GM18907 (cell line): ENCODE results near the gene CELA3A.
A peak's percentile ranks its signal among the peaks of the same experiment; 100 is the strongest.
"Not testable (repeated sequence)": the region's sequence is repeated elsewhere in the genome, so short reads cannot be mapped to it uniquely, and the experiment has no call there.

Experiments used
- ATAC-seq: cut with Tn5 transposase; IDR thresholded peaks from one replicate; pipeline ENCODE4 v1.9.1; 2021; ENCODE audit warnings: mild to moderate bottlenecking, moderate library complexity; ENCODE audit not compliant: unreplicated experiment

CELA3A gene

DNA sequence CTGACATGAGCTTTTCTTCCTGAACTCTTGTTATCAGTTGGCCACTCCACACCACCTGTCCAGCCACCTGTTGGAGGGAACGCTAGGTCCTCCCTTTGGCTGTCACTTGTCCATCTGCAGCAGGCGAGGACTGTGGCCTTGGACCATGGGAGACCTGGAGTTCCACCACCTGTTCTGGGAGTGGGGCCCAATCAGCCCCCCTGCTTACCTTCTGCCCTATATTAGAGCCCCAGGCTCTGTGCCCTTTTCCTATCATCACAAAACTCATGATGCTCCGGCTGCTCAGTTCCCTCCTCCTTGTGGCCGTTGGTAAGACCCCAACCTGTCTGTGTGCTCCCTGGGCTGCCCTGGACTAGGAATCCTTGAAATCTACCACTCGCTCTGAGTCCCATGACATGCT is at the start of gene CELA3A:
Gene CELA3A (plus strand): TSS at position 249 of the 400 bp plus-strand sequence. CDS start 18 bp downstream, at position 267.
- ATAC-seq = no peak

- ATAC-seq = no peak
Measured at GRCh38 chr1:21952786-21953520, 48.5 kb upstream of the CELA3A start.

DNA sequence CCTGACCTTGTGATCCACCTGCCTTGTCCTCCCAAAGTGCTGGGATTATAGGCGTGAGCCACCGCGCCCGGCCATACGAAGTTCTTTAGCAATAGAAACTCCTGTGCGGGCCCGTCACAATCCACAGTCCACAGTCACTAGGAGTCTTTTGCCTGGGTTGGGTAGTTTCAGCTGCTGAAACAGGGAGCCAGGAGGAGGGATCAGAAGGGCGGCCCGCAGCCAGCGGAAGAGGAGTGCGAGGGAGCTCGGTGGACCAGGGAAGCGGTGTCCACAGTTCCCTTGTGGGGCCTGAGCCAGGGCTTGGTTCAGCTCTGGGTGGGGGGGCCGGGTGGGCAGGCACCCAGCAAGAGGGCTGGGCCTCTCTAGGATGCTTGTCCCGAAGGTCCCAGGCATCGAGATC is 46.4 kb upstream of the CELA3A start:
- ATAC-seq = no peak

GRCh38 chr1:21955501-21956281 is 45.8 kb upstream of the CELA3A start:
- no peak for ATAC-seq

GRCh38 chr1:21956720-21957552 is 44.5 kb upstream of the CELA3A start:
- ATAC-seq = no peak

DNA sequence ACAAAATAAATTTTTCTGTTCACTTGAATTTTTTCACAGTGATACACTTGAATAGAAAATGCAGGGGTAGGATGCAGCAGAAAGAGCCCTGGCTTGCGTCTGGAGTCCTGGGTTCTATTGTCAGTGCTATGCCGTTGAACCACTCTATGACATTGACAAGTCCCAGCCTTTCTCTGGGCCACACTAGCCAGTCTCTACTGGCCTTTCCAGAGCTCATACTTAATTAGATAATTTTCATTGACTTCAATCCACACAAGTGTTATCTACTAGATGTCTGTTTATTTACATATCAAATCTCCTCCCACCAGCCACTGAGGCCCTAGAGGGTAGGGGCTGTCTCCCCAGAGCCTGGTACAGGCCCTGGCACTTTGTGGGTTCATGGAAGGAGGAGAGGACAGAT is 40.1 kb upstream of the CELA3A start:
- no peak for ATAC-seq

DNA sequence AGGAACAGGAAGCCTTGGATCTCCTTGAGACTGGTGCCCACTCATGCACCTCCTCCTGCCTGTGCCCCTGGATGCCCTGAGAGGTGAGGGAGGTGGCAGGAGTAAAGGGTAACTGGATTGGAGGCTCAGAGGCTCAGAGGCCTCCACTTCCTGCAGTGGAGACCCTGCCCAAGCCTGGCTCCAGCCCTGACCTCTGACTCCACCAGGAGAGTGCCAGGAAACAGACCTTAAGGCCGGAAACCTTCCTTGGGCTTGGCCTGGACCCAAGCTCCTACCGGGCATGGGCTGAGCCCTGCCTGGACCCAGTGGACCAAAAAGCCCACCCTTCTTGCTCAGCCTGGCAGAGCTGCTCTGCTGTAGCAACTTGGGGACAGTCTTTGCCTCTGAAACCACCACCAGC is 39.7 kb upstream of the CELA3A start:
- ATAC-seq = no peak

GRCh38 chr1:21963477-21964217 is 37.8 kb upstream of the CELA3A start:
- ATAC-seq = peak; percentile 49

DNA sequence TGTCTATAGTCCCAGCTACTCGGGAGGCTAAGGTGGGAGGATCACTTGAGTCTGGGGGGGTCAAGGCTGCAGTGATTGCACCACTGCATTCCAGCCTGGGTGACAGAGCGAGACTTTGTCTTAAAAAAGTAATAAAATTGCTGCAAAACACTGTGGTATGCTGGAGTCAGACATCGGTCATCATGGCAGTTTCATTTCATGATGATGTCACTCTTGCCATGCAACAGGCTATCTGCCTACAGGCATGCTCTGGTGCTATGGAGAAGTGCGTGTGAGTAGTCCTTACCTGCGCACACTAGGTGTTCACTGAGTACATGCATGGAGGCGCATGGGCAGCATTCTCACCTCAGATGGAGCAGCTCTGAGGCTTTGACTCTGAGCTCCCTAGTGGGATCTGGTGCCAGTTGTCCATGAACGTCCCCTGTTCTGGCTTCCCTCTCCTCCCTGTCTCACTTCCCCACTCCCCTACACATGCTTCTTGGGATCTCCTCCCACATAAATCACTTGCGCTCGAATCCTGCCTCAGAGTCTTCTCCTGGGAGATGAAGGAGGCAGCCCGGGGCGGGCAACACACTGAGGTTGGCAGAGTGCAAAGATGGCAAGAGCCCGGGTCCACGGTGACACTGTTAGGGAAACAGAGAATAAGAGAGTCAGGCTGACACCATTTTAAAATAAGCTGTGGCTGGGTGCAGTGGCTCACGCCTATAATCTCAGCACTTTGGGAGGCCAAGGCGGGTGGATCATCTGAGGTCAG is 35.0 kb upstream of the CELA3A start:
- ATAC-seq = no peak

GRCh38 chr1:21967216-21967615 is 34.2 kb upstream of the CELA3A start:
- not testable (repeated sequence) for ATAC-seq

DNA sequence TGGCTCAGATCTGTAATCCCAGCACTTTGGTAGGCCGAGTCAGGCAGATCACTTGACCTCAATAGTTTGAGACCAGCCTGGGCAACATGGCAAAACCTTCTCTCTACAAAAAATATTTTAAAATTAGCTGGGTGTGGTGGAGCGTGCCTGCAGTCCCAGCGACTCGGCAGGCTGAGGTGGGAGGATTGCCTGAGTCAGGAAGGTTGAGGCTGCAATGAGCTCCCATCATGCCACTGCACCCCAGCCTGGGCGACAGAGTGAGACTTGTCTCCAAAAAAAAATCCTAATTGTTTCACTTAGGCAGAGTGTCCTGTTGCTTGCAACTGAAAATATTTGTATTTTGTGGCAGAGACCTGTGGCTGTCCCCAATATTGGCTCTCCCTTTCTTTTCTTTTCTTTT is 32.4 kb upstream of the CELA3A start:
- ATAC-seq = not testable (repeated sequence)

GRCh38 chr1:21970523-21970922 is 30.9 kb upstream of the CELA3A start:
- not testable (repeated sequence) for ATAC-seq

DNA sequence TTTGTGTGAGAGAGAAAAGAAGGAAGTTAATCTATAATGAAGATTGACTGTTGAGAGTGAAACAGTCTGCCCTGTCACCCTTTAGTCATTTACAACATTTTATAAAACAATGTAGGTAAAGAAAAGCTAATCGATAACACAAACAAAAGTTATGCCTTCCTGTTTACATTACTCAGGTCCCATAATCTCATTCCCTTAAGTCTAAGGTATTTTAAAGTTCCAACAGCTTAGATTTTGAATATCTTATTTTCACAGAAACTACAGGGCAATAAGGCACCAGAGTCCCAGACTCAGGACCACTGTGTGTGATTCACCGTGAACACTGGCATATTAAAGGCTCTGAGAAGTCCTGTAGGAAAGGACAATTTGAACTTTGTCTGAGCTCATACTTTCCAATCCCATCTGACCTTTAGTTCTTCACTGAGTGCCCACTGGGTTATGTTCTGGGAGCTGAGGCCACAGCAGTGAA is 28.4 kb upstream of the CELA3A start:
- ATAC-seq = not testable (repeated sequence)

- ATAC-seq = not testable (repeated sequence)
Measured at GRCh38 chr1:21973948-21974347, 27.5 kb upstream of the CELA3A start.

DNA sequence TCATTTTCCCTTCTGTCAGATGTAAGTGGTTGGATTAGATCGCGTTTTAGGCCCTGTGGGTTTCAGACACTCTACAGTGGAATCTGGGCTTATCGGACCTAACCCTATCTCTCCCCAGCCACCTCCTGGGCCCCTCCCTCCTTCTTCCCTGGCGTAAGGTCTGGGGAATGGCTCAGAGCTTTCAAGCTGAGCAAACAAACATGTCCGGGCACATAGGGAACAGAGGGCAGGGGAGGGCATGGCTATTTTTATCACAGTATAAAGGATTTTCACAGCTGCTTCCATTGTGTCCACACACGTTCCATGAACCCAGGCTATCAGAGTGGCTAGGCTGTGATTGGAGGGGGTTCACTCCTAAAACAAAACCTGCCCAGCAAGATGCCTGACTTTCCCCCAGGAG is 26.8 kb upstream of the CELA3A start:
- not testable (repeated sequence) for ATAC-seq

DNA sequence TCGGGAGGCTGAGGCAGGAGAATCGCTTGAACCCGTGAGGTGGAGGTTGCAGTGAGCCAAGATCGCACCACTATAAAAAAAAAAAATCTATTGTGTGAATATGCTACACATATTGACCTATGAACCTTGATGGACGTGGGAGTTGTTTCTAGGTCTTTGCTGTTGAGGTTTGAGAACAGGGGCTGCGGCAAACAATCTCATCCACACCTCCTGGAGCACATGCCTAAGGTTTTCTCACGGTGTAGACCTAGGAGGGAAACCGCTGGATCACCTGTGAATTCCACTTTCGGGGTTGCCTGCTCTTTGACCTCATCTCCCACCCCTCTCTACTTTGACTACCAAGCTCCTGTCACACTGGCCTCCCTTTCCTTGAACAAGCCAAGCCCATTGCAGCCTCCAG is 26.2 kb upstream of the CELA3A start:
- not testable (repeated sequence) for ATAC-seq

DNA sequence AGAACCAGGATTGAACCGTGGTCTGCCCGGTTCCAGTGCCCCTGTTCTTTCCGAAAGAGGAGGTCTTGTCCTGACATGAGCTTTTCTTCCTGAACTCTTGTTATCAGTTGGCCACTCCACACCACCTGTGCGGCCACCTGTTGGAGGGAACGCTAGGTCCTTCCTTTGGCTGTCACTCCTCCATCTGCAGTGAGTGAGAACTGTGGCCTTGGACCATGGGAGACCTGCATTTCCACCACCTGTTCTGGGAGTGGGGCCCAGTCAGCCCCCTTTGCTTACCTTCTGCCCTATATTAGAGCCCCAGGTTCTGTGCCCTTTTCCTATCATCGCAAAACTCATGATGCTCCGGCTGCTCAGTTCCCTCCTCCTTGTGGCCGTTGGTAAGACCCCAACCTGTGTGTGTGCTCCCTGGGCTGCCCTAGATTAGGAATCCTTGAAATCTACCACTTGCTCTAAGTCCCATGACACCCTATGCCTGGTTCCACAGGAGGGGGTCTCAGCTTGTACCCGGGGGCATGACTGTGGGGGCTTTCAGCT is 24.7 kb upstream of the CELA3A start, which contains the start of gene CELA3B:
Gene CELA3B (plus strand): TSS at position 320 of the 537 bp plus-strand sequence. CDS start 18 bp downstream, at position 338.
- ATAC-seq = not testable (repeated sequence)

DNA sequence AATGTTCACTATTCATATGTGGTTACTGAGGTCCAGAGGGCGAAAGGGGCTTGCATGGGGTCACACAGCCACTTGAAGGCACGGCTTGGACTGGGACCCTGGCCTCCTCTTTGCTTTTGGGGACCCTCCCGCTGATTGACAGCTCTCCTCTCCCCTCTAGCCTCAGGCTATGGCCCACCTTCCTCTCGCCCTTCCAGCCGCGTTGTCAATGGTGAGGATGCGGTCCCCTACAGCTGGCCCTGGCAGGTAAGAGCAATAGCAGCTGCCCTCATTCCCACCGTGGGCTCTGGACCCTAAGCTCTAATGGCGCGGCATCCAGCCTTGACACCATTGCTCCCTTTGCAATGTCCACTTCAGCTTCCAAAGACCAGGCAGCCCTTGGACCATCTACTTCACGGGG is 23.2 kb upstream of the CELA3A start:
- ATAC-seq = not testable (repeated sequence)

DNA sequence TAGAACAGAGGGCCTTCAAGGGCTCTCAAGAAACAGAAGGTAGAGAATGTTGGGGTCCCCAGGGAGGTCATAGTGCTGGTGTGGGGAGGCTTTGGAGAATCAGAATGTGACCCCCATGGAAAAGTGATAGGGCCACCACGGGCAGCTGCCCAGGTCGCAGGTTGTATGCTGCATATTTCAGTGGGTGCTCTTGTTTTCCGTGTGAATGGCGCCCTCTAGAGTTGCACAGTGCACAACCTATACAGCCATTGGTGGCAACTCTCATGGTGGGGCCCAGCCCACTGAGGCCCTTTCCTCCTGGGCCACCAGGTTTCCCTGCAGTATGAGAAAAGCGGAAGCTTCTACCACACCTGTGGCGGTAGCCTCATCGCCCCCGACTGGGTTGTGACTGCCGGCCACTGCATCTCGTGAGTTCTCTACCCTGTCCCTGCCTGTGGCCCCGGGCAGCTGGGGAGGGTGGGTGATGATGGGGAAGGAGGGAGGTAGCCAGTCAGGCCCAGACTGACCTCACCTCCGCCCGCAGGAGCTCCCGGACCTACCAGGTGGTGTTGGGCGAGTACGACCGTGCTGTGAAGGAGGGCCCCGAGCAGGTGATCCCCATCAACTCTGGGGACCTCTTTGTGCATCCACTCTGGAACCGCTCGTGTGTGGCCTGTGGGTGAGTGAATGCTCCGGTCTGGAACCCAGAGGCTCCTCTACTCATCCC is 20.8 kb upstream of the CELA3A start:
- ATAC-seq = not testable (repeated sequence)
